OCI-LY3 (cell line): ENCODE measurements around the gene SLC45A3.

Experiments
- CTCF ChIP-seq: fragments of 200-600, 300-600 bp; sonication (generic); IDR thresholded peaks from 2 replicates; pipeline ENCODE4 v1.5.1; 2014; ENCODE audit warnings: antibody characterized with exemption, low read length, low read depth
- EZH2phosphoT487 ChIP-seq: fragments of 200-600 bp; shearing (Covaris generic); IDR thresholded peaks from 2 replicates; pipeline ENCODE4 v1.6.1; 2018; ENCODE audit warnings: antibody characterized with exemption, mixed run types, low read depth

- TF ChIP-seq CTCF (no peak), EZH2phosphoT487 (no peak)
Observed at GRCh38 chr1:205662791-205663190, 17.5 kb downstream of the SLC45A3 start.
